MCF 10A (cell line): ENCODE results near the gene ATG10. TPM values are rescaled to one million over a fixed set of nuclear protein-coding genes. Genes with fewer than 3 reads are reported as not detected.
"Not testable (repeated sequence)": the region's sequence is repeated elsewhere in the genome, so short reads cannot be mapped to it uniquely, and the experiment has no call there.

Experiments used
- BruUV-seq: library from RNA; stranded (reverse); fragments of 400-500 nt; replicated peaks from 2 replicates; lab custom pipeline; 2021; lab: Mats Ljungman, UMichigan
- CTCF ChIA-PET: fragments of 300-600 bp; sonication (Branson Sonifier 250); formaldehyde crosslinking; extraction: SDS; loops from one replicate; lab custom pipeline; 2021; ENCODE audit warnings: antibody characterized with exemption, inconsistent platforms; lab: Yijun Ruan, JAX
- POLR2A ChIA-PET: fragments of 300-600, 350-650 bp; sonication (Branson Sonifier 250); formaldehyde crosslinking; extraction: SDS; loops from one replicate; lab custom pipeline; 2020; ENCODE audit warnings: antibody characterized with exemption, inconsistent platforms; lab: Yijun Ruan, JAX
- DNase-seq: peaks from one replicate; pipeline ENCODE4 v3.0.0-alpha.2; 2018; ENCODE audit not compliant: unreplicated experiment
- H3K27ac Mint-ChIP-seq: one replicate; pipeline ENCODE4 v1.8.0; 2022; ENCODE audit warnings: mild to moderate bottlenecking, low read depth, mixed read lengths; ENCODE audit not compliant: unreplicated experiment
- H3K27me3 Mint-ChIP-seq: one replicate; pipeline ENCODE4 v1.8.0; 2022; ENCODE audit warnings: mixed read lengths; ENCODE audit not compliant: insufficient read depth, unreplicated experiment
- H3K36me3 Mint-ChIP-seq: one replicate; pipeline ENCODE4 v1.8.0; 2022; ENCODE audit warnings: mild to moderate bottlenecking, moderate library complexity, mixed read lengths; ENCODE audit not compliant: insufficient read depth, unreplicated experiment
- H3K4me1 Mint-ChIP-seq: one replicate; pipeline ENCODE4 v1.8.0; 2022; ENCODE audit warnings: mixed read lengths; ENCODE audit not compliant: insufficient read depth, unreplicated experiment
- H3K4me3 Mint-ChIP-seq: one replicate; pipeline ENCODE4 v1.8.0; 2022; ENCODE audit warnings: mild to moderate bottlenecking, moderate library complexity, mixed read lengths; ENCODE audit not compliant: unreplicated experiment
- H3K9me3 Mint-ChIP-seq: one replicate; pipeline ENCODE4 v1.8.0; 2022; ENCODE audit warnings: mixed read lengths; ENCODE audit not compliant: unreplicated experiment
- CTCF ChIP-seq: fragments of 200-600 bp; IDR thresholded peaks from one replicate; pipeline ENCODE4 v1.8.0; 2022; ENCODE audit warnings: antibody characterized with exemption, mild to moderate bottlenecking; ENCODE audit not compliant: unreplicated experiment
- intact Hi-C: fragments of 100-400 bp; cut with micrococcal nuclease; formaldehyde crosslinking; loops from 2 replicates; pipeline ENCODE4 v1.14.1; 2022
- total RNA-seq: library from RNA; stranded (reverse); gene quantifications from 2 replicates; pipeline ENCODE4 v1.2.3, GENCODE V29; 2022

ATG10 gene
- total RNA-seq, 1 experiment from 2014 or later = 9.9 TPM

GRCh38 chr5:82054004-82054710 is 82.3 kb downstream of the ATG10 start:
- DNase-seq = no peak
- H3K4me3 Mint-ChIP-seq = no peak overlapping the region
- no peak overlapping the region for H3K27ac Mint-ChIP-seq
- H3K9me3 Mint-ChIP-seq = no peaks in the 10 kb centered on the region
- intact Hi-C loops = no loop called here
- no TSS peak for BruUV-seq
- no peaks in the 10 kb centered on the region for H3K4me1 Mint-ChIP-seq
- H3K36me3 Mint-ChIP-seq = no peaks in the 10 kb centered on the region
- H3K27me3 Mint-ChIP-seq = no peaks in the 10 kb centered on the region
- ChIA-PET CTCF (interaction anchor here (0.6 to 0.7 kb wide), 3 partner anchors 27 to 264 kb away, joined by 3 to 4 read pairs (median 3); no protein-coding TSS in a partner anchor), POLR2A (interaction anchor here (0.7 kb wide), 1 partner anchor 567 kb away, joined by 3 read pairs; no protein-coding TSS in a partner anchor)
- TF ChIP-seq CTCF = no peak

GRCh38 chr5:82057051-82057450 is 85.2 kb downstream of the ATG10 start:
- Mint-ChIP-seq H3K4me3 (no peak overlapping the region), H3K4me1 (no peaks in the 10 kb centered on the region), H3K9me3 (no peaks in the 10 kb centered on the region), H3K27me3 (no peaks in the 10 kb centered on the region), H3K27ac (no peak overlapping the region), H3K36me3 (peaks cover 6% of the 10 kb centered on the region)
- CTCF ChIA-PET = interaction anchor here (0.6 kb wide), 2 partner anchors 91 to 296 kb away, joined by 3 read pairs; no protein-coding TSS in a partner anchor
- BruUV-seq = no TSS peak
- intact Hi-C loops = no loop called here
- DNase-seq = no peak
- TF ChIP-seq CTCF = no peak
- POLR2A ChIA-PET = no interaction called here

GRCh38 chr5:82058710-82059109 is 86.9 kb downstream of the ATG10 start:
- CTCF ChIA-PET = no interaction called here
- BruUV-seq = no TSS peak
- intact Hi-C loops = no loop called here

GRCh38 chr5:82066791-82067190 is 95.0 kb downstream of the ATG10 start:
- CTCF ChIA-PET = no interaction called here
- no peaks in the 10 kb centered on the region for H3K27me3 Mint-ChIP-seq
- intact Hi-C loops = no loop called here
- no peak overlapping the region for H3K4me3 Mint-ChIP-seq
- no peaks in the 10 kb centered on the region for H3K9me3 Mint-ChIP-seq
- TF ChIP-seq CTCF = no peak
- POLR2A ChIA-PET = no interaction called here
- no peak for DNase-seq
- no peaks in the 10 kb centered on the region for H3K36me3 Mint-ChIP-seq
- BruUV-seq = no TSS peak
- H3K4me1 Mint-ChIP-seq = no peaks in the 10 kb centered on the region
- H3K27ac Mint-ChIP-seq = no peak overlapping the region

More at GRCh38 chr5:82058710-82059109, 86.9 kb downstream of the ATG10 start:
- TF ChIP-seq CTCF = no peak
- peaks cover 6% of the 10 kb centered on the region for H3K36me3 Mint-ChIP-seq
- H3K4me3 Mint-ChIP-seq = no peak overlapping the region
- no peaks in the 10 kb centered on the region for H3K9me3 Mint-ChIP-seq
- H3K27ac Mint-ChIP-seq = no peak overlapping the region
- no peaks in the 10 kb centered on the region for H3K27me3 Mint-ChIP-seq
- POLR2A ChIA-PET = no interaction called here
- DNase-seq = no peak
- H3K4me1 Mint-ChIP-seq = no peaks in the 10 kb centered on the region

- H3K36me3 Mint-ChIP-seq, H3K9me3 Mint-ChIP-seq, DNase-seq, H3K4me3 Mint-ChIP-seq, H3K27ac Mint-ChIP-seq, BruUV-seq, POLR2A ChIA-PET, H3K4me1 Mint-ChIP-seq, intact Hi-C loops, H3K27me3 Mint-ChIP-seq, CTCF ChIA-PET: not testable (repeated sequence)
These were observed 96.2 kb downstream of the ATG10 start for GRCh38 chr5:82068042-82068441.
